Activated T-helper 1 cell treated with anti-CD3 and anti-CD28 coated beads, Interleukin-12 subunit alpha, Interleukin-12 subunit beta, Interleukin-2, Interleukin-4 antibody, amounts not matched to agents 30 ng/mL and 10 ng/mL and 1 ng/mL, durations not matched to agents 14 hours and 24 hours and 36 hours (primary cell): ENCODE measurements around the gene ERC2. TPM values are rescaled to one million over a fixed set of nuclear protein-coding genes. Genes with fewer than 3 reads are reported as not detected.

Experiments
- DNase-seq: peaks from one replicate; pipeline ENCODE4 v3.0.0; 2021; ENCODE audit warnings: low spot score
- H3K27ac Mint-ChIP-seq: one replicate; pipeline ENCODE4 v1.8.0; 2021; ENCODE audit warnings: mild to moderate bottlenecking, mixed read lengths
- H3K27me3 Mint-ChIP-seq: one replicate; pipeline ENCODE4 v1.8.0; 2022; ENCODE audit warnings: mild to moderate bottlenecking, moderate library complexity, mixed read lengths; ENCODE audit not compliant: insufficient read depth
- H3K36me3 Mint-ChIP-seq: one replicate; pipeline ENCODE4 v1.8.0; 2021; ENCODE audit warnings: low read depth, mixed read lengths
- H3K4me1 Mint-ChIP-seq: one replicate; pipeline ENCODE4 v1.8.0; 2021; ENCODE audit warnings: low read depth, mixed read lengths
- H3K4me3 Mint-ChIP-seq: one replicate; pipeline ENCODE4 v1.8.0; 2021; ENCODE audit warnings: mild to moderate bottlenecking, moderate library complexity, mixed read lengths
- H3K9me3 Mint-ChIP-seq: one replicate; pipeline ENCODE4 v1.8.0; 2021; ENCODE audit warnings: mixed read lengths
- intact Hi-C: fragments of 100-400 bp; cut with micrococcal nuclease; formaldehyde crosslinking; loops from one replicate; pipeline ENCODE4 v1.15.1; 2024
- total RNA-seq: library from RNA; stranded (reverse); gene quantifications from 2 replicates; pipeline ENCODE4 v1.2.3, GENCODE V29; 2022

ERC2 gene
- total RNA-seq, 1 donor from 2014 or later = not detected

- no peaks in the 10 kb centered on the region for H3K4me1 Mint-ChIP-seq
- intact Hi-C loops = no loop called here
- no peak overlapping the region for H3K27ac Mint-ChIP-seq
- H3K9me3 Mint-ChIP-seq = no peaks in the 10 kb centered on the region
- H3K36me3 Mint-ChIP-seq = no peaks in the 10 kb centered on the region
- no peak for DNase-seq
- H3K4me3 Mint-ChIP-seq = no peak overlapping the region
- no peaks in the 10 kb centered on the region for H3K27me3 Mint-ChIP-seq
Measured at GRCh38 chr3:55646121-55646520, 822.1 kb downstream of the ERC2 start.

- no peaks in the 10 kb centered on the region for H3K4me1 Mint-ChIP-seq
- no peaks in the 10 kb centered on the region for H3K27me3 Mint-ChIP-seq
- intact Hi-C loops = no loop called here
- no peak overlapping the region for H3K27ac Mint-ChIP-seq
- DNase-seq = no peak
- H3K36me3 Mint-ChIP-seq = no peaks in the 10 kb centered on the region
- H3K4me3 Mint-ChIP-seq = no peak overlapping the region
- H3K9me3 Mint-ChIP-seq = no peaks in the 10 kb centered on the region
Measured at GRCh38 chr3:55645422-55645821, 822.8 kb downstream of the ERC2 start.

GRCh38 chr3:55643283-55643682, 825.0 kb downstream of the ERC2 start:
- Mint-ChIP-seq H3K36me3 (no peaks in the 10 kb centered on the region), H3K27ac (no peak overlapping the region), H3K27me3 (no peaks in the 10 kb centered on the region), H3K9me3 (no peaks in the 10 kb centered on the region), H3K4me1 (no peaks in the 10 kb centered on the region), H3K4me3 (no peak overlapping the region)
- DNase-seq = no peak
- intact Hi-C loops = no loop called here

- Mint-ChIP-seq H3K4me1 (no peaks in the 10 kb centered on the region), H3K27ac (no peak overlapping the region), H3K36me3 (no peaks in the 10 kb centered on the region), H3K27me3 (no peaks in the 10 kb centered on the region), H3K9me3 (no peaks in the 10 kb centered on the region), H3K4me3 (no peak overlapping the region)
- intact Hi-C loops = no loop called here
- DNase-seq = no peak
Measured at GRCh38 chr3:55641964-55642363, 826.3 kb downstream of the ERC2 start.

- H3K36me3 Mint-ChIP-seq = no peaks in the 10 kb centered on the region
- no peaks in the 10 kb centered on the region for H3K27me3 Mint-ChIP-seq
- no peak overlapping the region for H3K4me3 Mint-ChIP-seq
- peaks cover 4% of the 10 kb centered on the region for H3K9me3 Mint-ChIP-seq
- H3K27ac Mint-ChIP-seq = no peak overlapping the region
- no peaks in the 10 kb centered on the region for H3K4me1 Mint-ChIP-seq
- DNase-seq = no peak
- intact Hi-C loops = no loop called here
Measured at GRCh38 chr3:55639896-55640765, 828.1 kb downstream of the ERC2 start.

GRCh38 chr3:55639143-55639542, 829.1 kb downstream of the ERC2 start:
- Mint-ChIP-seq H3K4me1 (no peaks in the 10 kb centered on the region), H3K27ac (no peak overlapping the region), H3K27me3 (no peaks in the 10 kb centered on the region), H3K9me3 (peaks cover 4% of the 10 kb centered on the region), H3K36me3 (no peaks in the 10 kb centered on the region), H3K4me3 (no peak overlapping the region)
- intact Hi-C loops = no loop called here
- DNase-seq = no peak

GRCh38 chr3:55637906-55638638, 830.2 kb downstream of the ERC2 start:
- Mint-ChIP-seq H3K4me1 (no peaks in the 10 kb centered on the region), H3K4me3 (no peak overlapping the region), H3K36me3 (no peaks in the 10 kb centered on the region), H3K9me3 (peaks cover 4% of the 10 kb centered on the region), H3K27ac (no peak overlapping the region), H3K27me3 (no peaks in the 10 kb centered on the region)
- DNase-seq = no peak
- intact Hi-C loops = no loop called here

GRCh38 chr3:55636300-55637195, 831.7 kb downstream of the ERC2 start:
- Mint-ChIP-seq H3K36me3 (no peaks in the 10 kb centered on the region), H3K4me3 (no peak overlapping the region), H3K27me3 (no peaks in the 10 kb centered on the region), H3K9me3 (peaks cover 4% of the 10 kb centered on the region), H3K4me1 (no peaks in the 10 kb centered on the region), H3K27ac (no peak overlapping the region)
- intact Hi-C loops = no loop called here
- no peak for DNase-seq

GRCh38 chr3:55634345-55634744, 833.9 kb downstream of the ERC2 start:
- Mint-ChIP-seq H3K4me1 (no peaks in the 10 kb centered on the region), H3K27ac (no peak overlapping the region), H3K36me3 (no peaks in the 10 kb centered on the region), H3K4me3 (no peak overlapping the region), H3K9me3 (peaks cover 4% of the 10 kb centered on the region), H3K27me3 (no peaks in the 10 kb centered on the region)
- no peak for DNase-seq
- intact Hi-C loops = no loop called here

GRCh38 chr3:55633333-55633732, 834.9 kb downstream of the ERC2 start:
- no peaks in the 10 kb centered on the region for H3K27me3 Mint-ChIP-seq
- H3K4me3 Mint-ChIP-seq = no peak overlapping the region
- H3K4me1 Mint-ChIP-seq = no peaks in the 10 kb centered on the region
- DNase-seq = no peak
- intact Hi-C loops = no loop called here
- H3K27ac Mint-ChIP-seq = no peak overlapping the region
- peaks cover 4% of the 10 kb centered on the region for H3K9me3 Mint-ChIP-seq
- no peaks in the 10 kb centered on the region for H3K36me3 Mint-ChIP-seq

GRCh38 chr3:55631766-55632331, 836.4 kb downstream of the ERC2 start:
- H3K9me3 Mint-ChIP-seq = peaks cover 4% of the 10 kb centered on the region
- intact Hi-C loops = no loop called here
- H3K4me3 Mint-ChIP-seq = no peak overlapping the region
- H3K4me1 Mint-ChIP-seq = no peaks in the 10 kb centered on the region
- H3K36me3 Mint-ChIP-seq = no peaks in the 10 kb centered on the region
- DNase-seq = no peak
- H3K27ac Mint-ChIP-seq = no peak overlapping the region
- H3K27me3 Mint-ChIP-seq = no peaks in the 10 kb centered on the region

- Mint-ChIP-seq H3K9me3 (no peaks in the 10 kb centered on the region), H3K4me3 (no peak overlapping the region), H3K36me3 (no peaks in the 10 kb centered on the region), H3K27me3 (no peaks in the 10 kb centered on the region), H3K27ac (no peak overlapping the region), H3K4me1 (no peaks in the 10 kb centered on the region)
- no peak for DNase-seq
- intact Hi-C loops = no loop called here
Measured at GRCh38 chr3:55630921-55631299, 837.4 kb downstream of the ERC2 start.
